ENCODE results near the gene TTLL8. TPM values are rescaled to one million over a fixed set of nuclear protein-coding genes. Genes with fewer than 3 reads are reported as not detected.

TTLL8 gene
- total RNA-seq, 1 experiment from 2014 or later = not detected

DNA sequence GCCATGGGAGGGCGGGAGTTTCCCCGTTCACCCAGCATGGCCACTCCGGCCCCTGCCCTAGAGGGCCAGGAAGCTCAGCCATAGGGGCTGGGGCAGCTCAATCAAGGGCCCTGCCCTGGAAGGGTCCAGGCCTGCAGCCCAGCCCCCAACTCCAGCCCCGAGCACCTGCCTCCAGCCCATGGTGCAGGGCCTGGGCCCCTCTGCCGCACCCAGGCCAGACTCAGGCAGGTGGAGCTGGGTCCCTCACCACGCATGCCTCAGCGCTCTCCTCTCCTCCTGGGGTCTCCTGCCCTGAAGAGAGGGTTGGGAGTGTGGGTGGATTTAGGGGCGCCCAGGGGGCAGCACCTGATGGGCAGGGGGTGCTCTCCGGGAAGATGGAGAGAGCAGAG, 14.1 kb upstream of the TTLL8 start:
- Mint-ChIP-seq H3K36me3 (ENCODE audit: insufficient read depth in 1 of 3, low read depth in 3 of 3) (no peaks in the 10 kb centered on the region), H3K9me3 (peaks cover 0 to 4% of the 10 kb centered on the region in 2 experiments; a peak in 1 of 5 replicates), H3K4me3 (no peak overlapping the region), H3K27me3 (ENCODE audit: low read depth) (peaks cover 1% of the 10 kb centered on the region; the same call in 1 of the 2 replicates), H3K4me1 (0 out of 4 replicates have a peak, but pooled peaks cover 0 to 8% of the 10 kb centered on the region in 2 experiments), H3K27ac (no peak overlapping the region)
- Histone ChIP-seq H3K56ac (ENCODE audit: insufficient read length, low read depth, low read length) (no peak overlapping the region), H2AK5ac (ENCODE audit: insufficient read length, low read length) (no peak overlapping the region), H3K27me3 (ENCODE audit: insufficient read depth, low read length) (no peaks in the 10 kb centered on the region), H2BK15ac (ENCODE audit: low read depth, low read length) (no peak overlapping the region), H3K4me1 (ENCODE audit: insufficient read depth, low read length) (no peaks in the 10 kb centered on the region), H3K23ac (ENCODE audit: insufficient read length, low read depth, low read length) (no peak overlapping the region), H3K18ac (ENCODE audit: insufficient read length, low read depth, low read length) (no peak overlapping the region), H3K79me1 (ENCODE audit: insufficient read depth, low read depth, low read length, poor library complexity, severe bottlenecking) (no peaks in the 10 kb centered on the region), H3K79me2 (ENCODE audit: insufficient read depth, low read length) (no peaks in the 10 kb centered on the region), H3K23me2 (ENCODE audit: insufficient read length, low read depth, low read length, poor library complexity, severe bottlenecking) (no peaks in the 10 kb centered on the region), H2BK5ac (ENCODE audit: insufficient read length, low read length) (no peak overlapping the region), H2BK120ac (ENCODE audit: low read depth, low read length, poor library complexity, severe bottlenecking) (no peak overlapping the region), H3K4ac (ENCODE audit: low read depth, low read length) (no peak overlapping the region), H3K9me3 (ENCODE audit: control insufficient read depth, low read depth, low read length) (no peaks in the 10 kb centered on the region), H3T11ph (ENCODE audit: low read length) (no peak overlapping the region), H3K4me2 (ENCODE audit: insufficient read depth, insufficient read length, low read length) (no peak overlapping the region), H3K27ac (ENCODE audit: insufficient read length, low read depth, low read length) (no peak overlapping the region), H2BK12ac (ENCODE audit: insufficient read length, low read depth, low read length) (no peak overlapping the region), H4K8ac (replicated peaks; ENCODE audit: insufficient read length, low read depth, low read length) (no peak overlapping the region), H2BK20ac (ENCODE audit: low read depth, low read length, poor library complexity, severe bottlenecking) (no peak overlapping the region), H3K14ac (ENCODE audit: insufficient read depth, low read length) (no peak overlapping the region), H2AFZ (ENCODE audit: low read length) (no peak overlapping the region), H4K5ac (ENCODE audit: insufficient read length, low read depth, low read length) (no peak overlapping the region), H4K91ac (ENCODE audit: insufficient read length, low read depth, low read length) (no peak overlapping the region), H3K9ac (ENCODE audit: extremely low read depth, insufficient read length, low read length) (no peak overlapping the region), H4K20me1 (ENCODE audit: control insufficient read depth, insufficient read depth, insufficient read length) (no peaks in the 10 kb centered on the region)
- WGBS (ENCODE audit: extremely low coverage, insufficient read length, low lambda C conversion rate) = no CpG with 5 or more reads among the region's 9 CpGs
- DNase-seq = no peak
- TF ChIP-seq, protein P1, sequence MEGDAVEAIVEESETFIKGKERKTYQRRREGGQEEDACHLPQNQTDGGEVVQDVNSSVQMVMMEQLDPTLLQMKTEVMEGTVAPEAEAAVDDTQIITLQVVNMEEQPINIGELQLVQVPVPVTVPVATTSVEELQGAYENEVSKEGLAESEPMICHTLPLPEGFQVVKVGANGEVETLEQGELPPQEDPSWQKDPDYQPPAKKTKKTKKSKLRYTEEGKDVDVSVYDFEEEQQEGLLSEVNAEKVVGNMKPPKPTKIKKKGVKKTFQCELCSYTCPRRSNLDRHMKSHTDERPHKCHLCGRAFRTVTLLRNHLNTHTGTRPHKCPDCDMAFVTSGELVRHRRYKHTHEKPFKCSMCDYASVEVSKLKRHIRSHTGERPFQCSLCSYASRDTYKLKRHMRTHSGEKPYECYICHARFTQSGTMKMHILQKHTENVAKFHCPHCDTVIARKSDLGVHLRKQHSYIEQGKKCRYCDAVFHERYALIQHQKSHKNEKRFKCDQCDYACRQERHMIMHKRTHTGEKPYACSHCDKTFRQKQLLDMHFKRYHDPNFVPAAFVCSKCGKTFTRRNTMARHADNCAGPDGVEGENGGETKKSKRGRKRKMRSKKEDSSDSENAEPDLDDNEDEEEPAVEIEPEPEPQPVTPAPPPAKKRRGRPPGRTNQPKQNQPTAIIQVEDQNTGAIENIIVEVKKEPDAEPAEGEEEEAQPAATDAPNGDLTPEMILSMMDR (conservative IDR thresholded peaks at IDR 0.05) = no peak
